ENCODE results near the gene SPG7.

Gene SPG7

GRCh38 chr16:89556750-89557689 lies 48.8 kb downstream of the SPG7 start:
- DNase-seq, result peak; percentile 82
- in situ Hi-C loops (cut with HindIII; ENCODE audit: low pct_ligation_motif_present, low pct_unique_long_range_greater_than_20kb, low sequenced_read_pairs), result no loop called here

GRCh38 chr16:89557690-89558490 lies 49.7 kb downstream of the SPG7 start:
- in situ Hi-C loops (cut with HindIII; ENCODE audit: low pct_ligation_motif_present, low pct_unique_long_range_greater_than_20kb, low sequenced_read_pairs), result no loop called here
- DNase-seq, result no peak

- in situ Hi-C loops (cut with HindIII; ENCODE audit: low pct_ligation_motif_present, low pct_unique_long_range_greater_than_20kb, low sequenced_read_pairs), result no loop called here
- peak; percentile 98 for DNase-seq
Measured at GRCh38 chr16:89560378-89561141, 52.4 kb downstream of the SPG7 start, which contains the start of gene RPL13. Gene RPL13, plus strand, starts transcription at chr16:89560682. Its CDS starts 278 bp downstream, at chr16:89560960.

DNA sequence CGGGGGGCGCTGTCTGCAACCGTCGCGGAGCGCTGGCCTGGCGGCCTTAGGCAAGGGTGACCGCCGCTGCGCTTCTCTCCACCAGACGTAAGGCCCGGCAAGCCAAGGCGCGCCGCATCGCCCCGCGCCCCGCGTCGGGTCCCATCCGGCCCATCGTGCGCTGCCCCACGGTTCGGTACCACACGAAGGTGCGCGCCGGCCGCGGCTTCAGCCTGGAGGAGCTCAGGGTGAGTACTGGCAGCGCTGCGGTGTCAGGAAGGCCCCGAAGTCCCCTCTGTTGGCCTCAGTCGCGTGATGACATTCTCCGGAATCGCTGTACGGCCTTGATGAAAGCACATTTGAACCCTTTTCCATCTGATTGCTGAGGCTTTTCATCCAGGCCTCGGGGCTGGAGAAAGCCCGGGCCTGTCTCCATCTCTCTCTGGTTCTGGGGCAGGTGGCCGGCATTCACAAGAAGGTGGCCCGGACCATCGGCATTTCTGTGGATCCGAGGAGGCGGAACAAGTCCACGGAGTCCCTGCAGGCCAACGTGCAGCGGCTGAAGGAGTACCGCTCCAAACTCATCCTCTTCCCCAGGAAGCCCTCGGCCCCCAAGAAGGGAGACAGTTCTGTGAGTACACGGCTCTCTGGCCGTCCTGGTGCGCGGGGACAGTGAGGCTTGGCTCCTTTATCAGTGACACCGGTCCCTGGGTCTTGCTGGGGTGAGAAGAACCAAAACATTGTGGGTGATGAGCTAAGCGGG lies 53.1 kb downstream of the SPG7 start:
- no peak for DNase-seq
- in situ Hi-C loops (cut with HindIII; ENCODE audit: low pct_ligation_motif_present, low pct_unique_long_range_greater_than_20kb, low sequenced_read_pairs), result no loop called here

- DNase-seq, result no peak
- in situ Hi-C loops (cut with HindIII; ENCODE audit: low pct_ligation_motif_present, low pct_unique_long_range_greater_than_20kb, low sequenced_read_pairs), result no loop called here
Measured at GRCh38 chr16:89561884-89562599, 53.8 kb downstream of the SPG7 start.

DNA sequence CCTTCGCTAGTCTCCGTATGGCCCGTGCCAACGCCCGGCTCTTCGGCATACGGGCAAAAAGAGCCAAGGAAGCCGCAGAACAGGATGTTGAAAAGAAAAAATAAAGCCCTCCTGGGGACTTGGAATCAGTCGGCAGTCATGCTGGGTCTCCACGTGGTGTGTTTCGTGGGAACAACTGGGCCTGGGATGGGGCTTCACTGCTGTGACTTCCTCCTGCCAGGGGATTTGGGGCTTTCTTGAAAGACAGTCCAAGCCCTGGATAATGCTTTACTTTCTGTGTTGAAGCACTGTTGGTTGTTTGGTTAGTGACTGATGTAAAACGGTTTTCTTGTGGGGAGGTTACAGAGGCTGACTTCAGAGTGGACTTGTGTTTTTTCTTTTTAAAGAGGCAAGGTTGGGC lies 54.7 kb downstream of the SPG7 start:
- DNase-seq, result no peak
- in situ Hi-C loops (cut with HindIII; ENCODE audit: low pct_ligation_motif_present, low pct_unique_long_range_greater_than_20kb, low sequenced_read_pairs), result no loop called here

GRCh38 chr16:89563639-89564392 lies 55.6 kb downstream of the SPG7 start:
- DNase-seq, result no peak
- in situ Hi-C loops (cut with HindIII; ENCODE audit: low pct_ligation_motif_present, low pct_unique_long_range_greater_than_20kb, low sequenced_read_pairs), result no loop called here

- DNase-seq, result no peak
- in situ Hi-C loops (cut with HindIII; ENCODE audit: low pct_ligation_motif_present, low pct_unique_long_range_greater_than_20kb, low sequenced_read_pairs), result no loop called here
Measured at GRCh38 chr16:89564476-89565255, 56.5 kb downstream of the SPG7 start.

DNA sequence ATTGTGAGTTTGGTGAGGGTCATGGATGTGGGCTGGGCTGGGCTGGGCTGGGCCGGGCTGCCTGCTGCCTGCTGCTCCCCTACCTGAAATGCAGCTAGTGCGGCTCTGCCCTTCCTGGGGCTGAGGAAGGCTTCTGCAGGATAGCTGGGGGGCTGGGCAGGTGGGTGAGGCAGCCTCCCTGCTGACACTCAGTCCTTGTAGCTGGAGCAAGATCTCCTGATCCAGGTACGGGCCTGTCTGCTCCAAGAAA lies 57.0 kb downstream of the SPG7 start:
- DNase-seq, result no peak

GRCh38 chr16:89565506-89566372 lies 57.5 kb downstream of the SPG7 start:
- DNase-seq, result peak; percentile 61
- in situ Hi-C loops (cut with HindIII; ENCODE audit: low pct_ligation_motif_present, low pct_unique_long_range_greater_than_20kb, low sequenced_read_pairs), result no loop called here

More for the DNA sequence above, 57.0 kb downstream of the SPG7 start:
- in situ Hi-C loops (cut with HindIII; ENCODE audit: low pct_ligation_motif_present, low pct_unique_long_range_greater_than_20kb, low sequenced_read_pairs), result no loop called here

DNA sequence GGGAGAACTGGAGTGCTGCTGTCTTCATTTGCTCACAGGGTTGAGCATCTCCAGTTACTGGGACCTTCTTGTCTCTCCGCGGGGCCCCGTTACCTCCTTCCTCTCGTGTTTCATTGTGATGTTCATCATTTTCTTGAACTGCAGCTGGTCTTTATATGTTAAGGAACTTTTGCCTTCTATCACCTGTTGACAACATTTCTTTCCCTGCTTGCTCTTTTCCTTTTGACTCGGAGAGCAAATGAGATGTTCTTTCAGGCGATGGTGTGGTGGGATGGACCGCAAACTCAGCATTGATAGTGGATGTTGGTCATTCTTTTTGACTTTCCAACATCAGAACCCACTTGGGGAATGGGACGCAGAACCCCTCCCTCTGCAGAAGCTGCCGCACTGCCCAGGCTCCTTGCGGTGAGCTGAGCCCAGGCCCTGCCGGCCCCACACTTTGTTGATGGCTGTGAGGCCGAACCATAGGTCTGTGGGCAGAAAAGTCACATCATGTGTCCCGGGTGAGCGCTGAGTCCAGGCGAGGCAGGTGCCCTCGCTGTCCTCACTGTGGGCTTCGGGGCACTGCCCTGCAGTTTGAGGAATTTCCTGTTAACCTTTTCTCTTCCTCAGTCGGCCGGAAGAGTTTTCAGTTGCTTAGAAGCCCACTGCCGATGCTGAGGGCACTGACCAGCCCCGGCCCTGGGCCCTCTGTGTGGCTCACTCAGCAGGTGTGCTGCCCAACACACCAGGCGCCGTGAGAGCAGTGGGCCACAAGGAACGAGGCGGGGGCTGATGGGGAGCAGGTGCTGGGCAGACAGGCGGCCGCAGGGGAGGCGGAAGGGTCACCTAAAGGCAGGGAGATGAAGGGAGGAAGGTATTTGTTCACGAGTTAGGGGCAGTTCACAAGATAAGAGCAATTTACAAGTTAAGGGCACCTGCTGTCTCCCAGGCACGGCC lies 59.7 kb downstream of the SPG7 start:
- DNase-seq, result no peak
- in situ Hi-C loops (cut with HindIII; ENCODE audit: low pct_ligation_motif_present, low pct_unique_long_range_greater_than_20kb, low sequenced_read_pairs), result no loop called here

- no peak for DNase-seq
- in situ Hi-C loops (cut with HindIII; ENCODE audit: low pct_ligation_motif_present, low pct_unique_long_range_greater_than_20kb, low sequenced_read_pairs), result no loop called here
Measured at GRCh38 chr16:89569506-89570341, 61.5 kb downstream of the SPG7 start.

- DNase-seq, result no peak
- in situ Hi-C loops (cut with HindIII; ENCODE audit: low pct_ligation_motif_present, low pct_unique_long_range_greater_than_20kb, low sequenced_read_pairs), result no loop called here
Measured at GRCh38 chr16:89570342-89570923, 62.2 kb downstream of the SPG7 start.
